HG02840 (cell line): ENCODE data around the gene AUTS2.
"Not testable (repeated sequence)": the region's sequence is repeated elsewhere in the genome, so short reads cannot be mapped to it uniquely, and the experiment has no call there.

Experiments used
- ATAC-seq: cut with Tn5 transposase; IDR thresholded peaks from one replicate; pipeline ENCODE4 v1.9.1; 2021; ENCODE audit warnings: mild to moderate bottlenecking, moderate library complexity, moderate number of reproducible peaks; ENCODE audit not compliant: unreplicated experiment, low FRiP score

Gene AUTS2

DNA sequence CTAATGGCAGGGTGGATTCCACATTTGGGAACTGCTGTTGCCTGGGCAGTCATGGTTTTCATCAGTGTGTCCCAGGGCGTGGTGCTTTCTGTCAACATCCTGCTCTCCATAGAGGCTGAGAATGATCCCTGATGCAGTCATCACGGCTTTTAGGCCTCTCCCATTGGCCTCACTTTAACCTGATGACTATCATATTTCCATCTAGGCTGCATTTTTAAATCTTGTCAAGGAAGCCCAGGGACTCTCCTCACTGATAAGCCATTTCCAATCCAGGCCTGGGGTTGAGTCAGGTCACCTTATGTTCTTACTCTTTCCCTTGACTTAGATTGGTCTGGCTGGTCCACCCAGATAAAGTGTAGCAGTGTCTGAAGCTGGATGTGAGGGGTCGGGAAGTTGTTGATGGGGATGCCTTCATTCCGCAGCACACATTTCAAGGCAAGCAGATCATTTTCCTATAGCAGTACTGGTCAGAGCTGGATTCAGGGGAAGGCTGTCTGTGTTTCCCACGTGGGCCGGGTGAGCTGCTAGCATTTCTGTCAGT is 177.0 kb downstream of the AUTS2 start:
- no peak for ATAC-seq

DNA sequence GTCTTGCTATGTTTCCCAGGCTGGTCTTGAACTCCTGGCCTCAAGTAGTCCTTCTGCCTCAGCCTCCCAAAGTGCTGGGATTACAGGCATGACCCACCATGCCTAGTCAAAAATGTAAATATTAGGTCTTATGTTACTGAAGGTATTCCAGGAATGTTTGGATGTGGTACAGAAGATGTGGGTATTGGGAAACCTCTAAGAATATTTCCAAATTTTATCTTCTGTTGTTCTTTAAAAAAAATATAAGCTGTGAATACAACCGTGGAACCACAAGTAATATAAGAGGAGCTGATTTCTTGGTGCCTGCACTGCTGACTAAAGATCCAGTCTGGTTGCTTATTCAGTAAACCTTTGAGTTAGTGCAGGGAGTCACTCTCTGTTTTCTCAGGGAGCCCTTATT is 178.3 kb downstream of the AUTS2 start:
- ATAC-seq, result no peak

DNA sequence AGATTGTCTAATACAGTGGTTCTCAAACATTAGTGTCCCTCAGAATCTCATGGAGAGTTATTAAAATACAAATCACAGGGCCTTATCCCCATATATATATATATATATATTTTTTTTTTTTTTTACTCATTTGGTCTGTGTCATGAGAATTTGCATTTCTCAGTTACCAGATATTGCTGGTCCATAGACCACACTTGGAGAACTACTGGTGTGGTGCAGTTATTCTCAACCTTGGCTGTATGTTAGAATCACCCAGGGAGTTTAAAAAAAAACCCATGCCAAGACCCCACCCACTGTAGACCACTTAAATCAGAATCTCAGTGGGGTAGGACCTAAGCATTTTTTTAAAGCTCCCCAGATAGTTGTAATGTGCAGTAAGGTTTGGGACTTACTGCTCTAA is 179.9 kb downstream of the AUTS2 start:
- ATAC-seq, result no peak

- no peak for ATAC-seq
Observed at GRCh38 chr7:69780379-69780778, 182.1 kb downstream of the AUTS2 start.

DNA sequence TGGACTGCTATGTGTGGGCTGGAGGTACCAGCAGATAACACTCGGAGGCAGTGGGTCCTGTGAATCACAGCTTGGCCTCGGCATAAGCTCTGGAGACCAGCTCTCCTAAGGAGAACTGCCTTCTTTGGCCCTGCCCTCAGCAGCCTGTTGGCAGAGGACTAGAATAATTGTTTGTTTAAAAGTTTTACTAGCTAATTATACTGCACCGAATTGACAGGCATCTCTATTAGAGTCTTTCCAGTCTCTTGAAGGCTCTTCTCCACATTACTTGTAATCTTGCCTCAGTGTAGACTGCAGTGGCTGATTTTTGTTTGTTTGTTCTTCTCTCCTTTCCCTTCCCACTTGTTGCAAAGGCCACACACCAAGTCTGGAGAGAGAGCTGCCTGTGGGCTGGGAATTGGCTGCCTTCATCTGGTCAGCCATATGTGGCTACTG is 183.2 kb downstream of the AUTS2 start:
- ATAC-seq, result no peak

DNA sequence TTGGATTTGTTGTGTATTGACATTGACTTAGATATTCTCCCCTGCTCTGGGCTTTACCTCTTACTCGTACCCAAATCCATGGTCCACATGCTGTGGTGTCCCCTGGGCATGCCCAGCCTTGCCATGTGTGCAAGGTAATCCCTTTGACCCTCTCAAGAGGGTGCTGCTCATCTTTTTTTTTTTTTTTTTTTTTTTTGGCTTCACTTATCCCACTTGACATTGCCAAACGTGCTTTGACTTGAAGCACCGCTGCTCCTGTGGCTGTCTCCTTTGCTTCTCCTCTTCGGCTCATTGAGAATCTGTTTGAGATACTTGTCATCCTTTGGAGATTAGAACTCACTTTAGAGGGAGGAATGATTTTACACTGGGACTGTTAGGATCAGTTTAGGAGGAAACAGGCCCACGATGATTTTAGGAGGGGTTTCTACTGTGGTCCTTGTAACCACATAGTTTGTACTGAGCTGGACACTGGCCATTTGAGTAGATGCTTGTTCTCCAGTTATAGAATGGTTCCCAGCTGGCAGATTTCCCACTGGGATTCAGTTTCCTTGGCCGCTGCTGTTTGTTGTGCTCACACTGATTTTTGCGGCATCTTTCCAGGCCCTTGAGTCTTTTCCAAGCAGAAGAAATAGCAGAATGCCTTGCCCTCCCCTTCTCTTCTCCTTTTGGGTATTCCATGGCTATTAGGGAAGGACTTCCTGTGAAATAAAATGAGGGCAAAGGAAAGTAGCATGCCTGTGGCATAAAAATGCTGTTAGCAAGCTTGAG is 184.8 kb downstream of the AUTS2 start:
- ATAC-seq, result no peak

DNA sequence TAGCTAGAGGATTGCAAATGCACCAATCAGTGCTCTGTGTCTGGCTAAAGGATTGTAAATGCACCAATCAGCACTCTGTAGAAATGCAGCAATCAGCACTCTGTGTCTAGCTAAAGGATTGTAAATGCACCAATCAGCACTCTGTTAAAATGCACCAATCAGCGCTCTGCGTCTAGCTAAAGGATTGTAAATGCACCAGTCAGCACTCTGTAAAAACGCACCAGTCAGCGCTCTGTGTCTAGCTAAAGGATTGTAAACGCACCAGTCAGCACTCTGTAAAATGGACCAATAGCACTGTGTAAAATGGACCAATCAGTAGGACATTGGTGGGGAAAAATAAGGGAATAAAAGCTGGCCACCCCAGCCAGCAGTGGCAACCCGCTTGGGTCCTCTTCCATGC is 187.9 kb downstream of the AUTS2 start:
- not testable (repeated sequence) for ATAC-seq

GRCh38 chr7:69786730-69787395 is 188.6 kb downstream of the AUTS2 start:
- no peak for ATAC-seq

GRCh38 chr7:69787736-69788431 is 189.6 kb downstream of the AUTS2 start:
- ATAC-seq, result no peak

- ATAC-seq, result no peak
Observed at GRCh38 chr7:69789563-69789962, 191.3 kb downstream of the AUTS2 start.

DNA sequence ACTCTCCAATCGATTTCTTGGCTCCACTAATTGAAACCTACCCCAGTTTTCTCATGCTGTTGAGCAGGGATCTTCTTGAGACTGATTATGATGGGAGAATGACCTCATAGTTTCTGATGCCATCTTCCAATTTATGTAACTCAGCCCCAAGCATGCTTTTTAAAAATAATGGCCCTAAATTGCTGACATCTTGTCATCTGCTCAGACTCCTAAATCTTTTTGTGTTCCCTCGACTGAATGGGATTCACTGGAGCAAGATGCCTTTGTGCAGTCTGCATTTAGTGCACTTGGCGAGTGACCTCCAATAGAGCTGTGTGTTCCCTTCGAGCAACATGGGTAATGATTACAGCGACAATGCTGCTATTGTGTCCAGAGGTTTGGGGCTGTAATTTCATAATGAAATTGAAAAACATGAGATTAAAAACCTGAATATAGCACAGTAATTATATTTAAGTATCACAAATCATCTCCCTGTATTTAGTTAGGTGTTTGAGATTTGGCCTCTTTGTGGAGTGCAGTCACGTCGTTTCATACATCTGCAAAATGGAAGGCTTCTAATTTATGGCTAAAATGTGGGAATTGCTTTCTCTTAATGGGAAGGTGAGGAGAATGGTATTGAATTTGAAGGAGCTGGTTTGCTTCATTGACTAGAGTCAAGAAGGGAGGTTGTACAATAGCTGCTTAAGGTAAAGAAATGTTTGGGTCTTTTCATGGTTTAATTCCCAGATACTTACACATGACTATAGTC is 192.9 kb downstream of the AUTS2 start:
- no peak for ATAC-seq

- no peak for ATAC-seq
Observed at GRCh38 chr7:69791739-69792138, 193.5 kb downstream of the AUTS2 start.

DNA sequence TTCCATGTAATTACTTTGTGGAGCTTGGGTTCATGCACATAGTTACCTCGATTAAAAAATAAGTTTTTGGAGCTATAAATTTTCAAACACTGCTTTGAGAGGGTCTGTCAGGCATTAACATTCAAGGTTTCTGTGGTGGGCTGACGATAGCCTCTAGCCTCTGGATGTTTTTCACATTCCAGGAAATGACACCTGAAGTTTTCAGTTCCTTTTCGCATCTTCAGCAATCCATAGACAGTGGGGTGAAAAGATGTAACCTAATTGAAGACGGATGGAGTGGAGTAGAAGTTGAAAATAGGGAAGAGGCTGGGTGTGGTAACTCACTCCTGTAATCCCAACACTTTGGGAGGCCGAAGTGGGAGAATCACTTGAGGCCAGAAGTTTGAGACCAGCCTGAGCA is 197.7 kb downstream of the AUTS2 start:
- no peak for ATAC-seq

- no peak for ATAC-seq
Observed at GRCh38 chr7:69796416-69796815, 198.1 kb downstream of the AUTS2 start.

- no peak for ATAC-seq
Observed at GRCh38 chr7:69799048-69799697, 200.9 kb downstream of the AUTS2 start.

DNA sequence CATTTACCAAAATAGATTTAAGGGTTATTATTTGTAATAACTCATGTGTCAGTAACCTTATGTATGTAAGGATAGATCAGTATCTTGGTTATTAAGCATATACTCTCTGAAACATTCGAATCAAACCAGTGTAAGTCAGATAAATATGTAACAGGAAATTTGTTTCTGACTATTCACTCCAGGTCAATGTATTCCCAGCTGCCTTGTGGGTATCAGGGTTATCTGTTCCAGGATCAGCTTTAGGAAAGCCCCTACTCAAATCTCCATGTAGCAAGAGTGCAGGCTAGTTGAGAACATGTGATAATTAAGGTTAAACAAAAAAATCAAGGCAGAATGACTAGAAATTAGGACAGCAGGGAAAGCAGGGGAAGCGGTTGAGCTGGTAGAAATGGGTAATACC is 201.7 kb downstream of the AUTS2 start:
- no peak for ATAC-seq

- ATAC-seq, result no peak
Observed at GRCh38 chr7:69800495-69800894, 202.2 kb downstream of the AUTS2 start.

GRCh38 chr7:69801729-69802682 is 203.7 kb downstream of the AUTS2 start:
- no peak for ATAC-seq
